Heart right ventricle (tissue), 16 donors: Measurements from ENCODE around the gene RELCH. TPM values are rescaled to one million over a fixed set of nuclear protein-coding genes. Genes with fewer than 3 reads are reported as not detected.

Source experiments
- ATAC-seq, 8 donors: fragments of 200-7000 bp; cut with Tn5 transposase; one replicate each; pipeline ENCODE4 v1.9.1; 2020; ENCODE audit warnings: mild to moderate bottlenecking in 8 of 8, moderate library complexity in 8 of 8, moderate number of reproducible peaks in 1 of 8
- DNase-seq, 2 donors: peaks; one replicate each; pipeline ENCODE4 v3.0.0-alpha.2; 2020
- H3K27ac ChIP-seq, 10 donors: fragments of 200-600 bp; sonication (generic) in 2 of 10; one replicate each; pipeline versions ENCODE4 v1.5.0 to v1.8.0; 2020 to 2022; ENCODE audit warnings: mild to moderate bottlenecking in 3 of 10
- H3K27me3 ChIP-seq, 7 donors: fragments of 200-600 bp; one replicate each; pipeline ENCODE4 v1.8.0; 2021 to 2022; ENCODE audit warnings: mild to moderate bottlenecking in 2 of 7
- H3K36me3 ChIP-seq, 9 donors: fragments of 200-600 bp; sonication (generic) in 1 of 9; one replicate each; pipeline versions ENCODE4 v1.5.0 to v1.8.0; 2020 to 2022; ENCODE audit warnings: mild to moderate bottlenecking in 2 of 9
- H3K4me1 ChIP-seq, 9 donors: fragments of 200-600 bp; sonication (generic) in 1 of 9; one replicate each; pipeline versions ENCODE4 v1.5.0 to v1.8.0; 2020 to 2022; ENCODE audit warnings: mild to moderate bottlenecking in 4 of 9
- H3K4me3 ChIP-seq, 10 donors: fragments of 200-600 bp; sonication (generic) in 2 of 10; one replicate each; pipeline versions ENCODE4 v1.5.0 to v1.8.0; 2020 to 2022; ENCODE audit warnings: mild to moderate bottlenecking in 7 of 10, moderate library complexity in 2 of 10
- H3K9me3 ChIP-seq, 11 donors: fragments of 200-600 bp in 10 of 11; sonication (generic) in 2 of 11; one replicate each; pipeline versions ENCODE4 v1.5.0 to v1.8.0; 2013 to 2022; ENCODE audit warnings: mild to moderate bottlenecking in 2 of 11, control low read depth in 1 of 11, moderate library complexity in 1 of 11
- WGBS, 2 donors: extraction: QIAGEN DNeasy Blood & Tissue Kit; methylation state at CpG; one replicate each; pipeline ENCODE4 v1.1.7; 2013; ENCODE audit warnings: inconsistent platforms in 1 of 2; 5-methylcytosine and 5-hydroxymethylcytosine counted together
- intact Hi-C, 10 donors: fragments of 100-400 bp; cut with DNase I; formaldehyde crosslinking; loops; one replicate each; pipeline versions ENCODE4 v1.11.1 to v1.14.2; 2022
- polyA plus RNA-seq, 2 donors: library from polyadenylated mRNA; stranded (reverse); fragments of 200-250 nt; gene quantifications; one replicate each; pipeline ENCODE4 v1.2.3, GENCODE V29; 2013
- total RNA-seq, 10 donors: library from RNA; stranded (reverse); fragmentation: NEBNext Ultra II Directional in 3 of 10; extraction: Animal tissue kit (Norgen Biotek cat#: 25700) in 3 of 10; gene quantifications; one replicate each; pipeline versions ENCODE4 v1.2.1 to v1.2.4, GENCODE V29; 2021 to 2023
- TF ChIP-seq, protein P1 (sequence below), 9 donors: fragments of 200-600 bp; sonication (generic) in 2 of 9; IDR thresholded peaks; one replicate each; pipeline versions ENCODE4 v1.5.0 to v1.8.0; 2021 to 2022; ENCODE audit warnings: antibody characterized with exemption in 9 of 9, mild to moderate bottlenecking in 5 of 9, moderate library complexity in 1 of 9
- donor health status: Arrhythmogenic right ventricular cardiomyopathy.
- donor health status: ischemic (EF 13 %, LVEDD 7.1; RV severe dilation, severe dysfunction).
- donor health status: healthy with polysubstance abuse.
- donor health status: DM: no; HTN: yes; CAD: no.
- donor health status: DM: no; HTN: no; CAD: no.
- donor health status: ischemic (EF 25% LVEDD 6.9; RV normal size, moderate dysfunction).
- donor health status: ischemic (EF 25% LVEDD 5.7; RV mildly dilated, moderate dysfunction).
- donor health status: healthy.
- donor health status: DM: yes; HTN: yes; CAD: no.
- donor health status: Ischemic cardiomyopathy.
- donor health status: ischemic (EF 35%, LVEDD 5.7; RV mildly dilated, moderate dysfunction).
- donor health status: nonischemic (EF 11% LVEDD 7.7; RV severe dilation, severe dysfunction).
- donor health status: DM: yes; HTN: yes; CAD: no.
- donor health status: PGD.
- donor health status: ischemic (EF 29% LVEDD 5.4; RV normal size, mild dysfunction).
- donor health status: nonischemic (EF 23%, LVEDD 6.1; RV moderate dilation, normal function).

The RELCH gene
- total and polyA plus RNA-seq, 12 donors: 4.1 to 21.0 (median 15.8) TPM

DNA sequence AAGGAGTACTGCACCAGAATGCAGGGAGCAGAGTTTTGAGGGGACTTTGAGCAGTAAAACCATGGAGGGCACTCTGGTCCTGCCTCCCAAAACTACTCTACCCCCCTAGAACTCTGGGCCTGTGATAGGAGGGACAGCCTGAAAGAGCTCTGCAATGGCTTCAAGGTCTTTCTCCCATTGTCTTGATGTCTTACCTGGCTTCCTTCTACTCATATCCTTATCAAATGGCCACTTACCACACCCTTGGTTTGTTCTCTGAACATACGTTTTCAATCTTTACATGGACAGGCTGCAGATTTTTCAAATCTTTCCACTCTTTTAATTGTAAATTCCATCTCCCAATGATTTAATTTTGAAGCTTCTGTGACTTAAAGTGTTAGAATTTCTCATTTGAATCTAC lies 27.7 kb downstream of the RELCH start:
- 70 to 75% methylated on average over 1 of the region's 1 CpG for WGBS, 2 donors
- no peaks in the 10 kb centered on the region for H3K27me3 ChIP-seq
- intact Hi-C loops: no loop called here
- H3K4me3 ChIP-seq: no peak overlapping the region
- H3K36me3 ChIP-seq: peaks cover 0 to 53% (median 5%) of the 10 kb centered on the region in 9 donors
- ATAC-seq (no peak), DNase-seq (no peak)
- H3K27ac ChIP-seq: no peak overlapping the region
- TF ChIP-seq, protein P1, sequence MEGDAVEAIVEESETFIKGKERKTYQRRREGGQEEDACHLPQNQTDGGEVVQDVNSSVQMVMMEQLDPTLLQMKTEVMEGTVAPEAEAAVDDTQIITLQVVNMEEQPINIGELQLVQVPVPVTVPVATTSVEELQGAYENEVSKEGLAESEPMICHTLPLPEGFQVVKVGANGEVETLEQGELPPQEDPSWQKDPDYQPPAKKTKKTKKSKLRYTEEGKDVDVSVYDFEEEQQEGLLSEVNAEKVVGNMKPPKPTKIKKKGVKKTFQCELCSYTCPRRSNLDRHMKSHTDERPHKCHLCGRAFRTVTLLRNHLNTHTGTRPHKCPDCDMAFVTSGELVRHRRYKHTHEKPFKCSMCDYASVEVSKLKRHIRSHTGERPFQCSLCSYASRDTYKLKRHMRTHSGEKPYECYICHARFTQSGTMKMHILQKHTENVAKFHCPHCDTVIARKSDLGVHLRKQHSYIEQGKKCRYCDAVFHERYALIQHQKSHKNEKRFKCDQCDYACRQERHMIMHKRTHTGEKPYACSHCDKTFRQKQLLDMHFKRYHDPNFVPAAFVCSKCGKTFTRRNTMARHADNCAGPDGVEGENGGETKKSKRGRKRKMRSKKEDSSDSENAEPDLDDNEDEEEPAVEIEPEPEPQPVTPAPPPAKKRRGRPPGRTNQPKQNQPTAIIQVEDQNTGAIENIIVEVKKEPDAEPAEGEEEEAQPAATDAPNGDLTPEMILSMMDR (IDR thresholded peaks at IDR 0.05): no peak
- H3K9me3 ChIP-seq: no peaks in the 10 kb centered on the region
- H3K4me1 ChIP-seq: peaks cover 0 to under 1% (median 0%) of the 10 kb centered on the region in 9 donors

DNA sequence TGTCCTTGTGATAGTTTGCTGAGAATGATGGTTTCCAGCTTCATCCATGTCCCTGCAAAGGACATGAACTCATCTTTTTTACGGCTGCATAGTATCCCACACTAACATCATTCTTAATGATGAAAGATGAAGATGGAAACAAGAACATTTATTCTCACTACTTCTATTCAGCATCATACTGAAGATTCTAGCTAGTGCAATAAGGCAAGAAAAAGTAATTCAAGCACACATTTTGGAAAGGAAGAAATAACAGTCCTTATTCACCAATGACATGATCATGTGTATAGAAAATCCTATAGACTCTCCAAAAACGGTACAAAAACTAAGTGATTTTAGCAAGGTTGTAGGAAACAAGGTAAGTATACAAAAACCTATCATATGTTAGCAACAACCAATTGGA lies 37.2 kb downstream of the RELCH start:
- H3K9me3 ChIP-seq: peaks cover 0 to 14% (median 3%) of the 10 kb centered on the region in 11 donors
- no peak overlapping the region for H3K27ac ChIP-seq
- 98% methylated on average over 2 of the region's 2 CpGs for WGBS, 2 donors
- no peaks in the 10 kb centered on the region for H3K4me1 ChIP-seq
- TF ChIP-seq, protein P1 (IDR thresholded peaks at IDR 0.05): no peak
- H3K27me3 ChIP-seq: no peaks in the 10 kb centered on the region
- no peak overlapping the region for H3K4me3 ChIP-seq
- no peak for DNase-seq
- intact Hi-C loops: no loop called here
- no peak for ATAC-seq
- peaks cover 0 to 89% (median 31%) of the 10 kb centered on the region in 9 donors for H3K36me3 ChIP-seq

DNA sequence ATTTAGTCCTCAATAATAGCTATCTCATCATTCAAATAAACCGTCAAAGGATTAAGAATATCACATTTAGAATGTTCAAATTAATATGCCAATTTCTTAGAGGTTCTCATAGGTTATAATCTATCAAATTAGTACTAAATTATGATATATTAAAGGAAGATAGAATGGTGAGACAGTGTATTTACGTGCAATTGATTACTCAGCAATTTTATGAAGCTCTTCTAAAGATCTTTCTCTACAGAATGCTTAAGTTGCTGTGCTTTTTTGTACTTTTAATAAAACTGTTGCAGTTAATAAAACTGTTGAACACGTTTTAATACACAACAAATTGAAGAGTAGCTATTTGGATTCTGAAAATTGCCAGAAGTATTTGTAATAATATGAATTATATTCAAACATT lies 39.0 kb downstream of the RELCH start:
- WGBS, 2 donors: 95 to 98% methylated on average over 3 of the region's 3 CpGs
- H3K36me3 ChIP-seq: peaks cover 0 to 99% (median 32%) of the 10 kb centered on the region in 9 donors
- H3K9me3 ChIP-seq: peaks cover 0 to 14% (median 3%) of the 10 kb centered on the region in 11 donors
- ATAC-seq (no peak), DNase-seq (no peak)
- H3K4me1 ChIP-seq: no peaks in the 10 kb centered on the region
- no peak overlapping the region for H3K4me3 ChIP-seq
- no peak overlapping the region for H3K27ac ChIP-seq
- TF ChIP-seq, protein P1 (IDR thresholded peaks at IDR 0.05): no peak
- no peaks in the 10 kb centered on the region for H3K27me3 ChIP-seq
- intact Hi-C loops: no loop called here

DNA sequence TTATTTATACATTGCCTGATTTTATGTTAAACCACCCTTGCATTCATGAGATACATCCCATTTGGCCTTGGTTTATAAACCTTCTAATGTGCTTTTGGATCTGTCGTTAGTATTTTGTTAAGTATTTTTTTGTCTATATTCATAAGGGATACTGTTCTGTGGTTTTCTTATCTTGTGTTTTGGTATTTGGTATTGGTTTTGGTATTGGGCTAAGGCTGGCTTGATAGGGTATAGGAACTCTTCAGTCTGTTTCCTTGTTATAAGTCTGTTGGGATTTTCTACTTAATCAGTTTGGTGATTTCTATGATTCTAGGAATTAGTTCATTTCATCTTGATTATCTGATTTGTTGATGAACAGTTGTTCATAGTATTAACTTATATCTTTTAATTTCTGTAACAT lies 49.2 kb downstream of the RELCH start:
- Histone ChIP-seq H3K27me3 (no peaks in the 10 kb centered on the region), H3K36me3 (peaks cover 0 to 94% (median 20%) of the 10 kb centered on the region in 9 donors), H3K27ac (no peak overlapping the region), H3K4me1 (no peaks in the 10 kb centered on the region), H3K9me3 (peaks cover 0 to 6% (median 0%) of the 10 kb centered on the region in 11 donors), H3K4me3 (no peak overlapping the region)
- no peak for ATAC-seq
- no peak for DNase-seq
- 96 to 97% methylated on average over 1 of the region's 1 CpG for WGBS, 2 donors
- TF ChIP-seq, protein P1 (IDR thresholded peaks at IDR 0.05): no peak
- intact Hi-C loops: no loop called here
